A549 (cell line): Measurements from ENCODE around the gene SLC24A3. TPM values are rescaled to one million over a fixed set of nuclear protein-coding genes. Genes with fewer than 3 reads are reported as not detected.

Experiments used
- ATAC-seq, 2 experiments: fragments of 200-7000 bp in 1 of 2; fragments of >200 bp in 1 of 2; cut with Nextera tagmentation in 1 of 2; cut with Tn5 transposase in 1 of 2; 3 replicates each; pipeline versions ENCODE4 v1.8.0 to v1.9.1; 2018 to 2020; ENCODE audit warnings: mild to moderate bottlenecking in 1 of 2, moderate library complexity in 1 of 2
- CTCF ChIA-PET: fragments of 300-600 bp; sonication (Branson Sonifier 250); formaldehyde crosslinking; extraction: SDS; loops from one replicate; lab custom pipeline; 2021; ENCODE audit warnings: antibody characterized with exemption, inconsistent platforms; lab: Yijun Ruan, JAX
- POLR2A ChIA-PET: fragments of 350-600 bp; formaldehyde crosslinking; extraction: SDS; loops from one replicate; lab custom pipeline; 2021; ENCODE audit warnings: antibody characterized with exemption, inconsistent platforms; lab: Yijun Ruan, JAX
- DNase-seq, 2 experiments: peaks; one replicate each; pipeline versions ENCODE4 v3.0.0 to v3.0.0-alpha.2; 2011 to 2016; ENCODE audit warnings: low read depth in 1 of 2, low spot score in 1 of 2
- FAIRE-seq: peaks from 2 replicates; lab custom pipeline; 2011; peaks lifted over from hg19 to GRCh38; lab: Jason Lieb, UNC
- H3K27ac ChIP-seq, 2 experiments: fragments of >200 bp; sonication (Bioruptor Twin); formaldehyde crosslinking; 3 replicates each; pipeline ENCODE4 v1.5.1; 2016 to 2017
- H3K4me1 ChIP-seq: fragments of >200 bp; sonication (Bioruptor Twin); formaldehyde crosslinking; 3 replicates; pipeline ENCODE4 v1.6.1; 2016
- H3K4me2 ChIP-seq: fragments of >200 bp; sonication (Bioruptor Twin); formaldehyde crosslinking; 3 replicates; pipeline ENCODE4 v1.6.1; 2016
- H3K4me3 ChIP-seq: fragments of >200 bp; sonication (Bioruptor Twin); formaldehyde crosslinking; 3 replicates; pipeline ENCODE4 v1.5.1; 2016
- H3K9me3 ChIP-seq: fragments of >200 bp; sonication (Bioruptor Twin); formaldehyde crosslinking; 3 replicates; pipeline ENCODE4 v1.6.1; 2016
- CHD2 ChIP-seq: fragments of 150-350 bp; IDR thresholded peaks from 2 replicates; pipeline ENCODE4 v1.6.1; 2014; ENCODE audit warnings: low read length; ENCODE audit not compliant: partially characterized antibody
- EHF ChIP-seq: fragments of 250-450 bp; sonication (Bioruptor Pico); IDR thresholded peaks from 2 replicates; pipeline ENCODE4 v1.5.0; 2020; ENCODE audit warnings: mild to moderate bottlenecking
- EHMT2 ChIP-seq: fragments of 200-600 bp; sonication (generic); IDR thresholded peaks from 2 replicates; pipeline ENCODE4 v1.6.1; 2016; ENCODE audit warnings: antibody characterized with exemption, low read depth, mild to moderate bottlenecking, moderate library complexity
- ESRRA ChIP-seq: fragments of 150-350 bp; IDR thresholded peaks from 2 replicates; pipeline ENCODE4 v1.6.1; 2014; ENCODE audit warnings: mild to moderate bottlenecking, low read length, borderline replicate concordance
- FOSL2 ChIP-seq, 2 experiments: fragments of 450-650 bp in 1 of 2; fragments of >200 bp in 1 of 2; sonication (Bioruptor Twin) in 1 of 2; formaldehyde crosslinking; IDR thresholded peaks; 2 replicates each; pipeline versions ENCODE4 v1.5.0 to v1.6.1; 2016 to 2020; ENCODE audit warnings: mild to moderate bottlenecking in 1 of 2, moderate library complexity in 1 of 2
- FOXS1 ChIP-seq: fragments of 250-450 bp; sonication (Bioruptor Pico); IDR thresholded peaks from 2 replicates; pipeline ENCODE4 v1.5.0; 2020; ENCODE audit warnings: mild to moderate bottlenecking, moderate library complexity
- HDAC2 ChIP-seq: fragments of 200-600 bp; sonication (generic); IDR thresholded peaks from 2 replicates; pipeline ENCODE4 v1.6.1; 2016
- HEYL ChIP-seq: fragments of 250-450 bp; sonication (Bioruptor Pico); IDR thresholded peaks from 2 replicates; pipeline ENCODE4 v1.8.0; 2021; ENCODE audit warnings: mild to moderate bottlenecking, moderate library complexity
- HOXA7 ChIP-seq: fragments of 250-450 bp; sonication (Bioruptor Pico); IDR thresholded peaks from 2 replicates; pipeline ENCODE4 v1.5.0; 2020; ENCODE audit warnings: mild to moderate bottlenecking, moderate library complexity
- HOXB13 ChIP-seq: fragments of 250-450 bp; sonication (Bioruptor Pico); IDR thresholded peaks from 2 replicates; pipeline ENCODE4 v1.5.0; 2020; ENCODE audit warnings: low read depth, mild to moderate bottlenecking, moderate library complexity
- HOXB5 ChIP-seq: fragments of 250-450 bp; sonication (Bioruptor Pico); IDR thresholded peaks from 2 replicates; pipeline ENCODE4 v1.5.0; 2020; ENCODE audit warnings: mild to moderate bottlenecking, moderate library complexity
- JUN ChIP-seq, 2 experiments: fragments of >200 bp; sonication (Bioruptor Twin); formaldehyde crosslinking; IDR thresholded peaks; 2 replicates in 1 of 2; 3 replicates in 1 of 2; pipeline ENCODE4 v1.6.1; 2016 to 2017
- JUNB ChIP-seq: fragments of >200 bp; sonication (Bioruptor Twin); formaldehyde crosslinking; IDR thresholded peaks from 2 replicates; pipeline ENCODE4 v1.6.1; 2016
- KDM1A ChIP-seq: fragments of 200-600 bp; sonication (generic); IDR thresholded peaks from 2 replicates; pipeline ENCODE4 v1.6.1; 2016; ENCODE audit warnings: low read depth, mild to moderate bottlenecking
- MAZ ChIP-seq: fragments of 150-350 bp; IDR thresholded peaks from 2 replicates; pipeline ENCODE4 v1.6.1; 2014; ENCODE audit warnings: antibody characterized with exemption, low read depth, low read length, borderline replicate concordance
- MYC ChIP-seq: IDR thresholded peaks from 2 replicates; pipeline ENCODE4 v1.6.1; 2012; ENCODE audit warnings: mild to moderate bottlenecking, inconsistent platforms, low read length, improper control_type of control experiment, borderline replicate concordance
- NFE2L2 ChIP-seq: fragments of 150-350 bp; conservative IDR thresholded peaks from 2 replicates; pipeline ENCODE4 v1.6.1; 2014; ENCODE audit warnings: low read length
- NPAS2 ChIP-seq: fragments of 250-450 bp; sonication (Bioruptor Pico); IDR thresholded peaks from 2 replicates; pipeline ENCODE4 v1.8.0; 2022; ENCODE audit warnings: mild to moderate bottlenecking, moderate library complexity, borderline replicate concordance
- PHF8 ChIP-seq: fragments of 200-600 bp; sonication (generic); IDR thresholded peaks from 2 replicates; pipeline ENCODE4 v1.6.1; 2016; ENCODE audit warnings: low read depth, mild to moderate bottlenecking, antibody characterized with exemption, moderate library complexity, borderline replicate concordance
- RARB ChIP-seq: fragments of 250-450 bp; sonication (Bioruptor Pico); IDR thresholded peaks from 2 replicates; pipeline ENCODE4 v1.8.0; 2021; ENCODE audit warnings: mild to moderate bottlenecking, moderate library complexity
- RCOR1 ChIP-seq: fragments of 150-350 bp; IDR thresholded peaks from 2 replicates; pipeline ENCODE4 v1.6.1; 2014; ENCODE audit warnings: antibody characterized with exemption, low read length, low read depth
- RNF2 ChIP-seq: fragments of 200-600 bp; sonication (generic); IDR thresholded peaks from 2 replicates; pipeline ENCODE4 v1.6.1; 2016; ENCODE audit warnings: low read depth, mild to moderate bottlenecking, antibody characterized with exemption, moderate library complexity, borderline replicate concordance
- SREBF2 ChIP-seq: fragments of 450-650 bp; IDR thresholded peaks from 2 replicates; pipeline ENCODE4 v1.6.1; 2014; ENCODE audit warnings: mild to moderate bottlenecking, moderate library complexity
- TP53 ChIP-seq: fragments of 250-450 bp; sonication (Bioruptor Pico); IDR thresholded peaks from 2 replicates; pipeline ENCODE4 v1.5.0; 2021; ENCODE audit warnings: mild to moderate bottlenecking, moderate library complexity
- ZFP36 ChIP-seq: fragments of 450-650 bp; IDR thresholded peaks from 2 replicates; pipeline ENCODE4 v1.6.1; 2014; ENCODE audit warnings: borderline replicate concordance; ENCODE audit not compliant: partially characterized antibody
- ZSCAN20 ChIP-seq: fragments of 250-450 bp; sonication (Bioruptor Pico); IDR thresholded peaks from 2 replicates; pipeline ENCODE4 v1.8.0; 2022; ENCODE audit warnings: mild to moderate bottlenecking, moderate library complexity
- WGBS: methylation state at CpG from one replicate; pipeline ENCODE4 v1.1.6; 2017; ENCODE audit errors: missing lambda C conversion rate; 5-methylcytosine and 5-hydroxymethylcytosine counted together
- polyA plus RNA-seq, 4 experiments: library from polyadenylated mRNA; depleted of rRNA in 3 of 4; stranded (reverse); fragments of >200 nt; fragmentation: RNase III in 1 of 4; extraction: RNeasy Plus Mini Kit Qiagen cat#74134 plus additional on column Dnase treatment in 1 of 4; gene quantifications; 2 replicates in 3 of 4; 3 replicates in 1 of 4; pipeline ENCODE4 v1.2.3, GENCODE V29; 2011 to 2017
- TF ChIP-seq, protein P1 (sequence below): fragments of 250-450 bp; sonication (Bioruptor Pico); IDR thresholded peaks from 2 replicates; pipeline ENCODE4 v1.5.0; 2021; ENCODE audit warnings: mild to moderate bottlenecking, moderate library complexity, borderline replicate concordance
- TF ChIP-seq, protein P2 (sequence below): IDR thresholded peaks from 2 replicates; pipeline ENCODE4 v1.6.1; 2012; ENCODE audit warnings: low read depth, borderline replicate concordance

Gene SLC24A3
- polyA plus RNA-seq, 2 of the 4 experiments (the other 2 are of a cell fraction), result 0.08 TPM; not detected in 1

DNA sequence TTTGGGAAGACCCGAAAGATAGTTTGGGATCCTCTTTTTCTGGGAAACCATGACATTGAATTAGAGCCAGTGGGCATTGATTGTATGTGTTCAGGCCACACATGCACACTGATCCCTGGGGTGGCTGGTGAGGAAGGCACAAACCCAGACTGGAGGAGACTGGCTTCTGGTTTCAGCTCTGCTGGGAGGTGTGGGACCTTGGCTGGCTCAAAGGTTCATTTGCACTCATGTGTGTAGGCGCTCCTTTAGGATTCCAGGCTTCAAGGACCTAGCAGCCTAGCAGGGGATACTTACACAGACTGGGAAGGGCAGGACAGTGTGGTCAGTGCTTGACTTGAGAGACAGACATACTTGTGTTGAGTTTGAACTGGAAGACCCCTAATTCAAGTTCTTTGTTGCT, 552.8 kb downstream of the SLC24A3 start (continued):
- TF ChIP-seq ZFP36, result no peak
- TF ChIP-seq RNF2, result no peak
- TF ChIP-seq EHMT2, result no peak

DNA sequence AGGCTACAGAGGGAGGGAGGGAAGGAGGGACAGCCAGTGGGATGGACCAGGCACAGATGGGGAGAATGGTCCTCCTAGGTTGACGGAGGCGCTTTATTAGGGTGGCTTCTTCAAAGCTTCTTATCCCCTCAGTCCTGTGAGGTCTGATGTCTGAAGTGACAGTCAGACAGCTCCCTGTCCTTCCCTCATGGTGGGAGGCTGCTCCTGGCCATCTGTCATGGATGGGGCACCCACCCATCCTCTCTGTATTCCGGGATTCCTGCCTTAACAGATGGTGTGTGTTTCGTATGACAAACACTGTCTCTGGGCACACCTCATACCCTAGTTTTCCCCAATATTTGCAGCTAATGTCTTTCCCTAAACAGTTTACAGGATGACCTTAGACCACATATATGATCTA, 553.5 kb downstream of the SLC24A3 start:
- FAIRE-seq, result no peak
- no peak for ATAC-seq
- POLR2A ChIA-PET, result no interaction called here
- no peak overlapping the region for H3K4me3 ChIP-seq
- H3K9me3 ChIP-seq, result no peaks in the 10 kb centered on the region
- 94% methylated on average over 4 of the region's 4 CpGs for WGBS
- CTCF ChIA-PET, result interaction anchor here (1.1 to 2.3 kb wide), 3 partner anchors 18 to 229 kb away, joined by 3 to 9 read pairs (median 4); no protein-coding TSS in a partner anchor
- 0 out of 3 replicates have a peak, but pooled peaks cover 3% of the 10 kb centered on the region for H3K4me1 ChIP-seq
- DNase-seq, result no peak
- TF ChIP-seq NPAS2 (no peak), RARB (CRISPR knock-in tag) (no peak), EHMT2 (no peak), TP53 (no peak)
- H3K4me2 ChIP-seq, result no peak overlapping the region
- H3K27ac ChIP-seq, result no peak overlapping the region

DNA sequence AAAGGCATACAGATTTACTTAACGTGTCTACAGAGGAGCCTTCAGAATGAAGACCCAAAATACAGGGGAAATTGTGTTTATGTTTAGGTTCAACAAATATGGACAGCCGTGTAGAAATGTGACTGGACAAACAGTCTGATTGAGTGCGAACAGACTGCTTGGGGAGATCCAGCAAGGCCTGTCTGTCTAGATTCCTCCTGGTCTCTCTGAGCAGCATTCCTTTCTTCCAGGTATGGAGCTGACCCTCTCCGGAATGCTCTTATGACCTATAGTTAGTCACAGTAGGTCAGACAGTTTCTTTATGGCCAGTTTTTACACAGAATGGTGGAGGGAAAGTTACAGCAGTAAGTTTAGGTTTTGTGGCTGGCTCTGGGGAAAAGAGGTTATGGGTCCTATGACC, 554.6 kb downstream of the SLC24A3 start:
- Histone ChIP-seq H3K9me3 (no peaks in the 10 kb centered on the region), H3K4me2 (no peak overlapping the region), H3K4me1 (0 out of 3 replicates have a peak, but pooled peaks cover 3% of the 10 kb centered on the region), H3K4me3 (no peak overlapping the region), H3K27ac (no peak overlapping the region)
- TF ChIP-seq RCOR1 (no peak), EHF (no peak), NFE2L2 (no peak), RNF2 (no peak), JUN (IDR thresholded peaks at IDR 0.05) (no peak), ZFP36 (no peak), MAZ (no peak), KDM1A (no peak), CHD2 (no peak), ESRRA (no peak), ZSCAN20 (CRISPR knock-in tag) (no peak), HEYL (no peak), HDAC2 (no peak), JUNB (no peak)
- TF ChIP-seq, protein P1, sequence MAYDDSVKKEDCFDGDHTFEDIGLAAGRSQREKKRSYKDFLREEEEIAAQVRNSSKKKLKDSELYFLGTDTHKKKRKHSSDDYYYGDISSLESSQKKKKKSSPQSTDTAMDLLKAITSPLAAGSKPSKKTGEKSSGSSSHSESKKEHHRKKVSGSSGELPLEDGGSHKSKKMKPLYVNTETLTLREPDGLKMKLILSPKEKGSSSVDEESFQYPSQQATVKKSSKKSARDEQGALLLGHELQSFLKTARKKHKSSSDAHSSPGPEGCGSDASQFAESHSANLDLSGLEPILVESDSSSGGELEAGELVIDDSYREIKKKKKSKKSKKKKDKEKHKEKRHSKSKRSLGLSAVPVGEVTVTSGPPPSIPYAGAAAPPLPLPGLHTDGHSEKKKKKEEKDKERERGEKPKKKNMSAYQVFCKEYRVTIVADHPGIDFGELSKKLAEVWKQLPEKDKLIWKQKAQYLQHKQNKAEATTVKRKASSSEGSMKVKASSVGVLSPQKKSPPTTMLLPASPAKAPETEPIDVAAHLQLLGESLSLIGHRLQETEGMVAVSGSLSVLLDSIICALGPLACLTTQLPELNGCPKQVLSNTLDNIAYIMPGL, result no peak
- TF ChIP-seq, protein P2, sequence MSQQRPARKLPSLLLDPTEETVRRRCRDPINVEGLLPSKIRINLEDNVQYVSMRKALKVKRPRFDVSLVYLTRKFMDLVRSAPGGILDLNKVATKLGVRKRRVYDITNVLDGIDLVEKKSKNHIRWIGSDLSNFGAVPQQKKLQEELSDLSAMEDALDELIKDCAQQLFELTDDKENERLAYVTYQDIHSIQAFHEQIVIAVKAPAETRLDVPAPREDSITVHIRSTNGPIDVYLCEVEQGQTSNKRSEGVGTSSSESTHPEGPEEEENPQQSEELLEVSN, result no peak
- no peak for DNase-seq
- no peak for FAIRE-seq
- no peak for ATAC-seq
- ChIA-PET POLR2A (no interaction called here), CTCF (interaction anchor here (2.3 kb wide), 1 partner anchor 16 kb away, joined by 9 read pairs; no protein-coding TSS in a partner anchor)
- WGBS, result 83% methylated on average over 4 of the region's 4 CpGs

DNA sequence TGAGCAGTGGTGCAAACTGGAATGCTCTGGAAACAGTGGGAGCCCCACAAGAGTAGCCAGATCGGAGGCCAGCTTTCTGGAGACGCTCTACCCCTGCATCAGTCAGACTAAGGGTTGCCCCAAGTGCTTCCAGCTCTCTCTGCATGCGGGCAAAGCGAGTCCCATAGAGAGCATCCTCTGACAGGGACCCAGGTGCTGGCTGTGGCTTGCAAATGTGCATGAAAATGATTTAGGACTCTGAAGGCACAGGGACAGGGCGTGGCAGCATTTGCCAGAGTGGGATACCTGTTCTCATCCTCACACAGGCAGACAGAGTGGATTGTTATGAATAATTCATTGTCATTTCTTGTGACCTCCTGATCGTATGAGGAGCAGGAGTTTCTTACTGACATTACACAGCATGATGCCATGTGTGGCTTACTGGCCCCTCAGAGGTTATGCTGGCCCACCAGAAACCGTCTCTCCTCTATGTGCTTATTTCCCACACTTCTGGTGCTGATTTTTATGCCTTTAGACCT, 555.9 kb downstream of the SLC24A3 start:
- H3K4me1 ChIP-seq, result 0 out of 3 replicates have a peak, but pooled peaks cover 3% of the 10 kb centered on the region
- H3K9me3 ChIP-seq, result no peaks in the 10 kb centered on the region
- no peak for FAIRE-seq
- 87% methylated on average over 7 of the region's 7 CpGs for WGBS
- CTCF ChIA-PET, result interaction anchor here (1.6 to 8.7 kb wide), 3 partner anchors 9 to 60 kb away, joined by 4 to 59 read pairs (median 11); no protein-coding TSS in a partner anchor
- TF ChIP-seq PHF8 (no peak), FOSL2 (IDR thresholded peaks at IDR 0.05) (no peak), FOSL2 (CRISPR knock-in tag; IDR thresholded peaks at IDR 0.05) (no peak), FOXS1 (CRISPR knock-in tag) (no peak), NPAS2 (no peak), HOXB13 (CRISPR knock-in tag) (no peak), SREBF2 (no peak), HOXB5 (CRISPR knock-in tag) (no peak), MYC (no peak), ESRRA (no peak), RCOR1 (no peak), RNF2 (no peak), MAZ (no peak), HOXA7 (CRISPR knock-in tag) (no peak), TP53 (no peak), KDM1A (no peak)
- TF ChIP-seq, protein P2, result no peak
- no peak overlapping the region for H3K27ac ChIP-seq
- no peak for DNase-seq
- H3K4me3 ChIP-seq, result no peak overlapping the region
- no peak for ATAC-seq
- H3K4me2 ChIP-seq, result no peak overlapping the region
- POLR2A ChIA-PET, result no interaction called here
